Right atrium auricular region (tissue), 2 donors: ENCODE data around the gene STAG1. TPM values are rescaled to one million over a fixed set of nuclear protein-coding genes. Genes with fewer than 3 reads are reported as not detected.
"Not testable (repeated sequence)": the region's sequence is repeated elsewhere in the genome, so short reads cannot be mapped to it uniquely, and the experiment has no call there.

Experiments
- DNase-seq: peaks from one replicate; pipeline ENCODE4 v3.0.0-alpha.2; 2019; ENCODE audit warnings: low spot score
- H3K27ac ChIP-seq, 2 donors: fragments of 200-600 bp; sonication (generic); 1 replicate in 1 of 2; 2 replicates in 1 of 2; pipeline ENCODE4 v1.5.1; 2016 to 2019
- H3K27me3 ChIP-seq, 2 donors: fragments of 200-600 bp; sonication (generic); one replicate each; pipeline versions ENCODE4 v1.5.1 to v1.6.0; 2017 to 2019
- H3K36me3 ChIP-seq: fragments of 200-600 bp; sonication (generic); one replicate; pipeline ENCODE4 v1.5.1; 2016
- H3K4me1 ChIP-seq, 2 donors: fragments of 200-600 bp; sonication (generic); one replicate each; pipeline versions ENCODE4 v1.5.1 to v1.6.0; 2017 to 2019
- H3K4me3 ChIP-seq, 2 donors: fragments of 200-600 bp; sonication (generic); 1 replicate in 1 of 2; 2 replicates in 1 of 2; pipeline ENCODE4 v1.5.1; 2017 to 2019; ENCODE audit warnings: mild to moderate bottlenecking in 1 of 2, moderate library complexity in 1 of 2
- H3K9me3 ChIP-seq, 2 donors: fragments of 200-600 bp; sonication (generic); one replicate each; pipeline ENCODE4 v1.5.1; 2019
- CTCF ChIP-seq, 2 donors: fragments of 200-600 bp; sonication (generic); IDR thresholded peaks; one replicate each; pipeline ENCODE4 v1.5.1; 2019; ENCODE audit warnings: antibody characterized with exemption in 2 of 2
- total RNA-seq, 2 donors: library from RNA; depleted of rRNA; stranded (reverse); fragments of >200 nt; gene quantifications; one replicate each; pipeline ENCODE4 v1.1.0, GENCODE V29; 2016

The STAG1 gene
- total RNA-seq, 2 donors from 2014 or later: 16.5 to 24.8 TPM

DNA sequence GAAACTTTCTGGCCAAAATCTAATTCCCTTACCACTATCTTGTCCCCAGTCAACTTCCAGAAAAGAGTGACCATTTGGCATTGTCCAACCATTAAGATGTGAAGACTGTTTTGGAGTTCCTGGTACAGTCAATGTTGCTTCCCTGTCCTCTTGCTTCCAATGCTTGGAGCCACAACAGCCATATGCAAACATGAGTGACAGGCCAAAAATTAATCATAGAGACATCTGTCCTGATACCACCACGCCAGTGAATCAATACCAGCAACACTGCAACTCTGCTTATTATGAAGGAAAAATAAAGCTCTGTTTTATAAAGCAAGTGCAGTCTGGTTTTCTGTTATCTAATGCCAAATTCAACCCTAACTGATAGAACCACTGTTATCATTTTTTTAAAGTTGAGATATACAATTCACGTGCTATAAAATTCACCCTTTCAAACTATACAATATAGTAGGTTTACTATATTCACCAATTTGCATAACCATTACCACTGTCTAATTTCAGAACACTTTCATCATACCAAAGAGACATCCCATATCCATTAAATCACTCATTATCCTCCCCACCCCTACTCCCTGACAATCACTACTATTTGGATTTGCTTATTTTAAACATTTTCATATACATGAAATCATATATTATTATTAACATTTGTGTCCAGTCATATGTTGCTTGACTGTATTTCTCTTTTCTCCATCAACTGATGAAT lies 76.9 kb downstream of the STAG1 start:
- TF ChIP-seq CTCF (IDR thresholded peaks at IDR 0.05): no peak

DNA sequence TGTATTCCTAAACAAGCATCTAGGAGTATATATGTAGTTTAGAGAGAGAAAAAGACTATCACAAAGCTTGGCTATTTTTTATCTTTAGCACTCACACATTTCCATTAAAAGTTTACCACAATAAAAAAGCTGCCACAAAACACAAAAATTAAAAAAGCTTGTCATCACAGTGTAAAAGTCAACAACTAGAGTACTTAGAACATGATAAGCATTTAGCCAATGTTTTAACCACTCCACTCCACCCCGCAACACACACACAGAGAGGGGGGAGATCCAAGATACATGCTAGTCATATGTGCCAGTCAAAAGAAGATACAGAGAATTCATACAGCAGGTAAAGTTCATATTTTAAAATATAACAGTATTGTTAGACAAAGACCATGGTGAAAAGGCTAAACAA lies 79.7 kb downstream of the STAG1 start:
- Histone ChIP-seq H3K4me3 (no peak overlapping the region), H3K4me1 (peaks cover 0 to 16% of the 10 kb centered on the region in 2 donors), H3K9me3 (no peaks in the 10 kb centered on the region), H3K36me3 (no peaks in the 10 kb centered on the region), H3K27ac (no peak overlapping the region), H3K27me3 (no peaks in the 10 kb centered on the region)
- no peak for TF ChIP-seq CTCF (IDR thresholded peaks at IDR 0.05)
- DNase-seq: no peak

More for the DNA sequence above, 76.9 kb downstream of the STAG1 start:
- Histone ChIP-seq H3K36me3 (no peaks in the 10 kb centered on the region), H3K27ac (no peak overlapping the region), H3K27me3 (no peaks in the 10 kb centered on the region), H3K9me3 (no peaks in the 10 kb centered on the region), H3K4me3 (no peak overlapping the region), H3K4me1 (peaks cover 0 to 10% of the 10 kb centered on the region in 2 donors)
- no peak for DNase-seq

GRCh38 chr3:136671921-136672320 lies 80.3 kb downstream of the STAG1 start:
- Histone ChIP-seq H3K9me3 (no peaks in the 10 kb centered on the region), H3K27ac (no peak overlapping the region), H3K4me3 (no peak overlapping the region), H3K4me1 (peaks cover 0 to 20% of the 10 kb centered on the region in 2 donors), H3K27me3 (no peaks in the 10 kb centered on the region), H3K36me3 (no peaks in the 10 kb centered on the region)
- TF ChIP-seq CTCF (IDR thresholded peaks at IDR 0.05): no peak
- DNase-seq: no peak

- H3K9me3 ChIP-seq: no peaks in the 10 kb centered on the region
- H3K4me3 ChIP-seq: no peak overlapping the region
- H3K4me1 ChIP-seq: peaks cover 0 to 20% of the 10 kb centered on the region in 2 donors
- TF ChIP-seq CTCF (IDR thresholded peaks at IDR 0.05): no peak
- no peak overlapping the region for H3K27ac ChIP-seq
- H3K36me3 ChIP-seq: no peaks in the 10 kb centered on the region
- no peaks in the 10 kb centered on the region for H3K27me3 ChIP-seq
- DNase-seq: no peak
These were observed 82.0 kb downstream of the STAG1 start for GRCh38 chr3:136670166-136670565.

DNA sequence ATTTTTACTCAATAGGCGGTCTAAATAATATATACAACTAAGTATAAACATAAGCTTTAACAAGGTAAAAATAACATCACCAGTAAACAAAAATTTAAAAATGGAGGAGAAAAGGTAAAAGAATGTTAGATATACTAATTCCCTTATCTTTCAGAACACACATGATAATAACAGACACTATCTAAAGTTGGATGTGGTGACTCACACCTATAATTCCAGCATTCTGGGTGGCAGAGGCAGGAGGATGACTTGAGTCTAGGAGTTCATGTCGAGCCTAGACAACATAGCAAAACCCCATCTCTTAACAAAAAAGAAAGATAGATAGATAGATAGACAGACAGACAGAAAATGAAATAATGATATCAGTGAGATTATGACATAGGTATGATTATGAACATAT lies 85.1 kb downstream of the STAG1 start:
- H3K9me3 ChIP-seq: no peaks in the 10 kb centered on the region
- no peak overlapping the region for H3K27ac ChIP-seq
- no peak for TF ChIP-seq CTCF (IDR thresholded peaks at IDR 0.05)
- H3K27me3 ChIP-seq: no peaks in the 10 kb centered on the region
- no peak overlapping the region for H3K4me3 ChIP-seq
- H3K36me3 ChIP-seq: no peaks in the 10 kb centered on the region
- no peak for DNase-seq
- H3K4me1 ChIP-seq: peaks cover 0 to 17% of the 10 kb centered on the region in 2 donors

DNA sequence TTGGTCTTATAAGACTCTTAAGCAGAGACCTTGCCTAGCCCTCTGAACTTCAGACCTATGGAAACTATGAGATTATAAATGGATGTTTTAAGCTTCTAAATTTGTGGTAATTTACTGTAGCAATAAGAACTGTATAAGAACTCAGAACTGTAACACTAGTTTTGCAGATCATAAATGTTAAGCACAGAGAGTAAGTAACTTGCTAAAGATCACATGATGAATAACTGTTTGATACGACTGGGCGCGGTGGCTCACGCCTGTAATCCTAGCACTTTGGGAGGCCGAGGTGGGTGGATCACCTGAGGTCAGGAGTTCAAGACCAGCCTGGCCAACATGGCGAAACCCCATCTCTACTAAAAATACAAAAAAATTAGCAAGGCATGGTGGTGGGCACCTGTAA lies 85.9 kb downstream of the STAG1 start:
- H3K4me1 ChIP-seq: peaks cover 0 to 16% of the 10 kb centered on the region in 2 donors
- not testable (repeated sequence) for H3K27ac ChIP-seq, H3K27me3 ChIP-seq, H3K36me3 ChIP-seq, H3K9me3 ChIP-seq, H3K4me3 ChIP-seq, DNase-seq
